ENCODE measurements around the gene GPR62. TPM values are rescaled to one million over a fixed set of nuclear protein-coding genes. Genes with fewer than 3 reads are reported as not detected.

Gene GPR62
- total and polyA plus RNA-seq, 9 donors, result 0.15 to 0.83 (median 0.30) TPM

DNA sequence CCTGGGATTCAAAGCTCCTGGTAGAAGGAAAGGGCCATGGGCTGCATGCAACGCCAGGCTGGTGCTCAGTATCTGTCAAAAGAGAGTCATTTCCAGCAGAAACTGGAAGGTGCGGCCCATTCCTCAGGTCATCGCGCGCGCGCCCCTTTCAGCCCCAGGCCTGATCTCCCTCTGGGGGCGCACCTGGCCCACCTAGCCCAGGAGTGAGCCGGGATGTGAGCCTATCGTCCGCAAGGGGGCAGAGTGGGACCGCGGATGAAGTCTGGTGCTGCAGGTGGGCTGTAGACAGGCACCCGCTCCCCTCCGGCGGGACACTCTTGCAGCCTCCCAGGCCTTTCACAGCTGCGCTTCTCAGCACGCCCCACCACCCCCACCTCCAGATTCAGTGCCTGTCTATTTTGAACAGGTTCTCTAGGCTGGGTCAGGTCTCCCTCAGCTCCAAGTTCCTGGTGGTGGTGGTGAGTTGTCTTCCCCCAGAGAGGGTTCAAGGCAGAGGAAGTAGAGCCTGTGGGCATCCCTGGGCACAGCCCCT, 46.3 kb downstream of the GPR62 start:
- intact Hi-C loops (cut with DNase I), result loop anchor here (1.0 to 5.0 kb wide), 6 partner anchors 56 to 336 kb away; partner anchors contain the start of gene DUSP7 (in 1 of the 4)
- DNase-seq, result peak; percentile 71 to 87 (median 82)
- 1 to 2% (median 1%) methylated on average over 18 of the region's 18 CpGs for WGBS, 3 donors
- TF ChIP-seq, protein P1, sequence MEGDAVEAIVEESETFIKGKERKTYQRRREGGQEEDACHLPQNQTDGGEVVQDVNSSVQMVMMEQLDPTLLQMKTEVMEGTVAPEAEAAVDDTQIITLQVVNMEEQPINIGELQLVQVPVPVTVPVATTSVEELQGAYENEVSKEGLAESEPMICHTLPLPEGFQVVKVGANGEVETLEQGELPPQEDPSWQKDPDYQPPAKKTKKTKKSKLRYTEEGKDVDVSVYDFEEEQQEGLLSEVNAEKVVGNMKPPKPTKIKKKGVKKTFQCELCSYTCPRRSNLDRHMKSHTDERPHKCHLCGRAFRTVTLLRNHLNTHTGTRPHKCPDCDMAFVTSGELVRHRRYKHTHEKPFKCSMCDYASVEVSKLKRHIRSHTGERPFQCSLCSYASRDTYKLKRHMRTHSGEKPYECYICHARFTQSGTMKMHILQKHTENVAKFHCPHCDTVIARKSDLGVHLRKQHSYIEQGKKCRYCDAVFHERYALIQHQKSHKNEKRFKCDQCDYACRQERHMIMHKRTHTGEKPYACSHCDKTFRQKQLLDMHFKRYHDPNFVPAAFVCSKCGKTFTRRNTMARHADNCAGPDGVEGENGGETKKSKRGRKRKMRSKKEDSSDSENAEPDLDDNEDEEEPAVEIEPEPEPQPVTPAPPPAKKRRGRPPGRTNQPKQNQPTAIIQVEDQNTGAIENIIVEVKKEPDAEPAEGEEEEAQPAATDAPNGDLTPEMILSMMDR (IDR thresholded peaks at IDR 0.05), result peak; percentile 59 to 96 (median 94)
- TF ChIP-seq EP300 (IDR thresholded peaks at IDR 0.05), result no peak
- H3K27me3 ChIP-seq, result no peaks in the 10 kb centered on the region
- no peak overlapping the region for H3K4me3 ChIP-seq
- no peak overlapping the region for H3K27ac ChIP-seq
- no peaks in the 10 kb centered on the region for H3K36me3 ChIP-seq
- H3K4me1 ChIP-seq (ENCODE audit: insufficient read depth), result peaks cover 12% of the 10 kb centered on the region
- no peaks in the 10 kb centered on the region for H3K9me3 ChIP-seq

DNA sequence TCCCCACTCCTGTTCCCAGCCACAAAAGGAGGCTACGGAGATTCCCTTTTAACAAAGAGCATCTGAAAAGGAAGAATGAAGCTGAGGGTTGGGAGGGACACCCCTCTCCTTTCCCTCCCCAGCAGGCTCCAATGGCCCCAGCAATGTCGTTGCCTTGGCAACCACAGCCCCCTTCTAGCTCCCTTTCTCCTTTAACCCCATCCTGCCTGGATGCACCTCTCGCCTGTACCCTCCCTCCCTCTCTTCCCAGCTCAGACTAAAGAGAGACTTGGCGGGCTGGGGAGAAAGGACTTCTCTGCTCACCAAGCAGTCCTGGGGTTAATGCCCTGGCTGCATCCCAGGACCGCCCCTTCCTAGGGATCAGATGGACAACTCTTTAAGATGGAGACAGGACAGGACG, 47.6 kb downstream of the GPR62 start:
- intact Hi-C loops (cut with DNase I), result loop anchor here (5.0 kb wide), 5 partner anchors 55 to 335 kb away; partner anchors contain the start of gene DUSP7 (in 1 of the 4)
- H3K4me3 ChIP-seq, result no peak overlapping the region
- H3K4me1 ChIP-seq (ENCODE audit: insufficient read depth), result peaks cover 12% of the 10 kb centered on the region
- H3K9me3 ChIP-seq, result no peaks in the 10 kb centered on the region
- no peak for TF ChIP-seq POLR2A (IDR thresholded peaks at IDR 0.05)
- TF ChIP-seq EP300 (IDR thresholded peaks at IDR 0.05), result no peak
- TF ChIP-seq, protein P1 (IDR thresholded peaks at IDR 0.05), result no peak
- H3K27me3 ChIP-seq, result no peaks in the 10 kb centered on the region
- no peaks in the 10 kb centered on the region for H3K36me3 ChIP-seq
- 72 to 75% (median 72%) methylated on average over 6 of the region's 6 CpGs for WGBS, 3 donors
- no peak for DNase-seq
- no peak overlapping the region for H3K27ac ChIP-seq

DNA sequence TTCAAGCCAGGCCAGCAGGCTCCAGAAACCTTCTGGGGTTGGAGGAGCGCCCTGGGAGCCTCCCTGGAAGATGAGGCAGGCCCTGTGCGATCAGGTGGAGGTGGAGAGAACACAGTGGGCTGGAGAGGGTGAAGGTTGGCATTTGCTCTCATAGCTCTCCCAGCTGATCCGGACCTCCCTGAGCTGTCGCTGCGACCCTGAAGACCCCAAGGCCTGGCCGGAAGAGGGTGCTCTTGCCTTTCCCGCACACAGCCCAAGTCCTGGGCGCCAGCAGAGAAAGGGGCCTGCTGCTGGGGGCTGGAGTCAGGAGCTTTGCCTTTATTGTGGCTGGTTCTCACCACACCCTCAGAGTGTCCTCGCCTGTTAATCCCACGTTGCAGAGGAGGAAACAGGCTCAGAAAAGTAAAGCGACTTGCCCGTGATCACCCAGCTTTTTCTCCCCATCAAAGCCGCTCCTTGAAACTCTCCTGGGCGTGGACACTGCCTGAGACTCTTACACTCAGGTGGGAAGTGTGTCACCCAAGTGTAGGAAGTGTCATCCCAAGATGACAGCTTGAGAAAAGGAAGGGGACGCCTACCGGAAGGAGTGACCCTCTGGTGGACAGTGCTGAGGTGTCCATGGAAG, 49.1 kb downstream of the GPR62 start:
- no peak overlapping the region for H3K4me3 ChIP-seq
- WGBS, 3 donors, result 62 to 71% (median 66%) methylated on average over 16 of the region's 16 CpGs
- H3K4me1 ChIP-seq (ENCODE audit: insufficient read depth), result peaks cover 12% of the 10 kb centered on the region
- no peaks in the 10 kb centered on the region for H3K27me3 ChIP-seq
- DNase-seq, result peak in 1 of 5 donors; percentile 63
- no peaks in the 10 kb centered on the region for H3K36me3 ChIP-seq
- no peak for TF ChIP-seq EP300 (IDR thresholded peaks at IDR 0.05)
- TF ChIP-seq, protein P1 (IDR thresholded peaks at IDR 0.05), result peak in 1 of 3 donors; percentile 30
- H3K27ac ChIP-seq, result no peak overlapping the region
- intact Hi-C loops (cut with DNase I), result loop anchor here (5.0 kb wide), 5 partner anchors 53 to 333 kb away; partner anchors contain the start of gene DUSP7 (in 1 of the 4)
- H3K9me3 ChIP-seq, result no peaks in the 10 kb centered on the region

DNA sequence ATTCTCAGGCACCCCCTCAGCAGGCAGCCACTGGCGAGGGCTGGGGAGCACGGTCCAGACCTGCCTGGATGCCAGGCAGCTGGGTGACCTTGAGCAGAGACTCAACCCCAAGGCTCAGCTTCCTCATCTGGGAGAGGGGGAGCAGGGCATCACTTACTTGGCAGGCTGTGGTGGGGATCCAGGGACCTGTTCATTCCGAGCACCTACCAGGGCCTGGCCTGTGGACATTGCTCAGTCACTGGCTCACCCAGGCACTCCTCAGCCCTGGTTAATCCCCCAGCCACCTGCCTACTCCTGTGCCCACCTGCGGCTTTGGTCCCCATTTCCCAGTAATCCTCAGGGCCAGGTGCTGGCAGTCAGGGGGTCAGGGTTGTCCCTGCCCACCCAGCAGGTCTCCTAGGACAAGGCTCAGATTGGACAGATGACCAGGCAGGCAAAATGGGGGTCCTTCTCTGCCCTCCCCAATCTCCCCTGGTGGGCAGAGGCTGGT, 49.8 kb downstream of the GPR62 start:
- Histone ChIP-seq H3K27ac (no peak overlapping the region), H3K4me3 (no peak overlapping the region), H3K36me3 (no peaks in the 10 kb centered on the region), H3K9me3 (no peaks in the 10 kb centered on the region), H3K27me3 (no peaks in the 10 kb centered on the region), H3K4me1 (ENCODE audit: insufficient read depth) (peaks cover 12% of the 10 kb centered on the region)
- intact Hi-C loops (cut with DNase I), result loop anchor here (5.0 kb wide), 6 partner anchors 42 to 332 kb away; partner anchors contain the start of gene DUSP7 (in 1 of the 4)
- no peak for TF ChIP-seq EP300 (IDR thresholded peaks at IDR 0.05)
- no peak for TF ChIP-seq POLR2A (IDR thresholded peaks at IDR 0.05)
- TF ChIP-seq, protein P1 (IDR thresholded peaks at IDR 0.05), result no peak
- WGBS, 3 donors, result 68 to 89% (median 72%) methylated on average over 4 of the region's 4 CpGs
- DNase-seq, result no peak
